GM11168 (cell line): ENCODE data around the gene FKBP2.

ENCODE experiments used
- in situ Hi-C: fragments of 300-500 bp; cut with MboI; formaldehyde crosslinking; loops from one replicate; pipeline ENCODE4 v1.12.0; 2022; ENCODE audit warnings: low sequenced_read_pairs; ENCODE audit not compliant: unreplicated experiment

Gene FKBP2

GRCh38 chr11:64240435-64241240, at the start of gene FKBP2:
Gene FKBP2, plus strand, starts transcription at chr11:64241095. Its CDS starts 1,293 bp downstream, at chr11:64242388.
- in situ Hi-C loops: no loop called here

GRCh38 chr11:64192434-64192833, 48.5 kb upstream of the FKBP2 start:
- in situ Hi-C loops: loop anchor here (10.0 kb wide), 1 partner anchor 112 kb away; the partner anchor contains the start of genes CATSPERZ and ESRRA

GRCh38 chr11:64196626-64197025, 44.3 kb upstream of the FKBP2 start:
- in situ Hi-C loops: loop anchor here (10.0 kb wide), 1 partner anchor 108 kb away; the partner anchor contains the start of genes CATSPERZ and ESRRA

- in situ Hi-C loops: loop anchor here (10.0 kb wide), 1 partner anchor 106 kb away; the partner anchor contains the start of genes CATSPERZ and ESRRA
These were observed 42.4 kb upstream of the FKBP2 start for GRCh38 chr11:64198511-64198910.

- in situ Hi-C loops: no loop called here
These were observed 39.4 kb upstream of the FKBP2 start for GRCh38 chr11:64201543-64201942.

GRCh38 chr11:64202992-64203391, 37.9 kb upstream of the FKBP2 start:
- in situ Hi-C loops: no loop called here

GRCh38 chr11:64203421-64204079, 37.3 kb upstream of the FKBP2 start:
- in situ Hi-C loops: no loop called here

- in situ Hi-C loops: no loop called here
These were observed 36.8 kb upstream of the FKBP2 start for GRCh38 chr11:64204080-64204440.

- in situ Hi-C loops: no loop called here
These were observed 36.4 kb upstream of the FKBP2 start for GRCh38 chr11:64204464-64204989.

GRCh38 chr11:64206457-64207255, 34.2 kb upstream of the FKBP2 start, which contains the start of gene FERMT3:
Gene FERMT3, plus strand, starts transcription at chr11:64206721. Its CDS starts 644 bp downstream, at chr11:64207365.
- in situ Hi-C loops: no loop called here

- in situ Hi-C loops: no loop called here
These were observed 33.4 kb upstream of the FKBP2 start for GRCh38 chr11:64207256-64208085.

GRCh38 chr11:64208086-64208795, 32.7 kb upstream of the FKBP2 start:
- in situ Hi-C loops: no loop called here

GRCh38 chr11:64208796-64209562, 31.9 kb upstream of the FKBP2 start:
- in situ Hi-C loops: no loop called here

- in situ Hi-C loops: no loop called here
These were observed 31.4 kb upstream of the FKBP2 start for GRCh38 chr11:64209563-64209843.

- in situ Hi-C loops: no loop called here
These were observed 30.4 kb upstream of the FKBP2 start for GRCh38 chr11:64210301-64211020.

- in situ Hi-C loops: no loop called here
These were observed 29.6 kb upstream of the FKBP2 start for GRCh38 chr11:64211181-64211872.

- in situ Hi-C loops: no loop called here
These were observed 24.0 kb upstream of the FKBP2 start for GRCh38 chr11:64216879-64217278.
